ENCODE measurements around the gene RANBP17.

GRCh38 chr5:170867825-170868224, 6.0 kb downstream of the RANBP17 start:
- no peak for TF ChIP-seq POLR2A (IDR thresholded peaks at IDR 0.05)
- no peak for TF ChIP-seq CTCF (IDR thresholded peaks at IDR 0.05)
